ENCODE data around the gene U2AF2.

The U2AF2 gene

DNA sequence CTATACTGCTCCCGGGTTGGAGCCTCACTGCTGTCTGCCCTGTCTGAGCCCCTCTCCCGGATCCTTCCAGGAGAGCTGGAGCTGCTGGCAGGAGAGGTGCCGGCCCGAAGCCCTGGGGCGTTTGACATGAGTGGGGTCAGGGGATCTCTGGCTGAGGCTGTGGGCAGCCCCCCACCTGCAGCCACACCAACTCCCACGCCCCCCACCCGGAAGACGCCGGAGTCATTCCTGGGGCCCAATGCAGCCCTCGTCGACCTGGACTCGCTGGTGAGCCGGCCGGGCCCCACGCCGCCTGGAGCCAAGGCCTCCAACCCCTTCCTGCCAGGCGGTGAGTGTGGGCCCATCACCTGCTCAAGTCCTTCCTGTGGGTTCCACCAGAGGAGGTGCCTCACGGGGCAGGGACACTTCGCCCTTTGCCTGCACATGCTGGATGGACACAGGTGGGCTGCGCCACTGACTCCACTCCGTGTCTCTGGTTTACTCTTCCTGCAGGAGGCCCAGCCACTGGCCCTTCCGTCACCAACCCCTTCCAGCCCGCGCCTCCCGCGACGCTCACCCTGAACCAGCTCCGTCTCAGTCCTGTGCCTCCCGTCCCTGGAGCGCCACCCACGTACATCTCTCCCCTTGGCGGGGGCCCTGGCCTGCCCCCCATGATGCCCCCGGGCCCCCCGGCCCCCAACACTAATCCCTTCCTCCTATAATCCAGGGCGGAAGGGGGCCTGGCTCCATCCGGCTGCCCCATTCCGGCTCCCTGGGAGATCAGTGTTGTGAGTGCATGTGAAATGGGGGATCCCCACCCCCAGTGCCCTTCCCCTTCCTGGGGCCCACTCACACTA is 40.0 kb downstream of the U2AF2 start:
- no peak for TF ChIP-seq CTCF (IDR thresholded peaks at IDR 0.05; ENCODE audit: low read depth, low read length)
- DNase-seq (ENCODE audit: extremely low read depth, low read depth) = no peak

DNA sequence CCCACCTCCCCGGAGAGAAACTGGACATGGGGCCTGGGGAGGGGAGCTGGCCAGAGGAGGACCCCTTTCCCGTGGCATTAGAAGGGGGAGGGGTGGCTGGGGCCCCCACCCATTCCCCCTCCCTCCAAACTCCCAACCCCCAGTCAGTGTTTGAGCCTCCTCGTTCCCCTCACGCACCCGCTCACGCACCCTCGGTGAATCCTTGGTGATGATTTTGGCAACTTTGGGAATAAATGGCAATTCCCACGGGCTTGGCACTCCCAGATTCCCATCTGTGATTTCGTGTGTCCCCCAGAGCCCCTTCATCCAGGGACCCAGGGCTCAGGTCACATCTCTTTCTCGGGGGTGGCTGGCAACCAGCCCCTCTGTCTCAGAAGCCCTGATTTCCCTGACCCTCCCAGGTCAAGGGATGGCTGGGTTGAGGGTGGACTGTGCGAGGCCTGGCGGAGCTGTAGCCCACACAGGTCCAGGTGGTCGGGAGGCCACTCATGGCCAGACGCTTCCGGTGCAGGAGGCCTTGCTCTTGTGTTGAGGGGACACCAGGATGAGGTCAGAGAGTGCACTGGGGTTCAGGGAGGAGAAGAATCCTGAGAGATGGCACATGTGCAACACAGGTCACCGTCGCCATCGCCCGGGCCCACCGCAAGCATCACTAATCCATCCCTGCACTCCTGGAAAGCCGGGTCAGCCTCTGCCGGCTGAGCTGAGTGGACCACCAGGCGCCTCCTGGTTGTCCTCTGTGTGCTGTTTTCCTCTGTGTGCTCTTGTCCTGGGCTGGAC is 40.9 kb downstream of the U2AF2 start:
- DNase-seq (ENCODE audit: extremely low read depth, low read depth) = no peak

DNA sequence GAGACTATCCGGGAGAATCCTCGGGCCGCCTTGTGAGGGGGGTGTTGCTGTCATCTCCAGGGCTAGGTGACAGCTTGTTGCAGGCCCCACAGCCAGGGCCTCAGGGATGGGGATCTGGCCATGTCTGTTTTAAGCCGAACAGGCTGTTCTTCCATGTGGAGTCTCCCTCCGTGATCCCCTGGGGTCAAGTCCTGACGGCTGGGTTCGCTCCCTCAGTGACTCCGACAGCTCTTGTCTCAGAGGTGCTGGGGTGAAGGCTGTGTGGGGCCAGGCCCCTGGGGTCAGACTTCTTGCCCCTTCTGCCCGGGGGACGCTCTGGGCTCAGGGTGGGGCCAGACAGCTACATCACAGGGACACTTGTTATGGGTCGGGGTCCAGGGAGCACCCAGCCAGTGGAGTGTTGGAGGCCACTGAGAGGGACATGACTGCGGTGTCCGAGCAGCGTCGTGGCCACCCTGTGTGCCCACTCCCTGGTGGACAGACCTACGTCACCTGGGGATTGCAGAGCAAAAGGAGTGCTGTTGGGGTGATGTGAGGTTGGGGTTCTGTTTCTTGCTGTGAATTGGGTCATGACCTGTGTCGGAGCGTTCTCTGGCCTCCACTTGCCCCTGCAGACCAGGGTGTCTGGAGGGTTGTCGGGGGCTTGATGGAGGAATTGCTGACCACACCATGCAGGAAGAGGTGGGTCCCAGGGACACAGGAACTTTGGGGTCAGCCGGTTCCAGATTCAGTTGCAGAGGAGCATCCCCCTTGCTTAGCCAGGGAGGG is 41.6 kb downstream of the U2AF2 start:
- DNase-seq (ENCODE audit: extremely low read depth, low read depth) = no peak
- TF ChIP-seq CTCF (IDR thresholded peaks at IDR 0.05; ENCODE audit: low read depth, low read length) = no peak

More for the DNA sequence above, 40.9 kb downstream of the U2AF2 start:
- no peak for TF ChIP-seq CTCF (IDR thresholded peaks at IDR 0.05; ENCODE audit: low read depth, low read length)

DNA sequence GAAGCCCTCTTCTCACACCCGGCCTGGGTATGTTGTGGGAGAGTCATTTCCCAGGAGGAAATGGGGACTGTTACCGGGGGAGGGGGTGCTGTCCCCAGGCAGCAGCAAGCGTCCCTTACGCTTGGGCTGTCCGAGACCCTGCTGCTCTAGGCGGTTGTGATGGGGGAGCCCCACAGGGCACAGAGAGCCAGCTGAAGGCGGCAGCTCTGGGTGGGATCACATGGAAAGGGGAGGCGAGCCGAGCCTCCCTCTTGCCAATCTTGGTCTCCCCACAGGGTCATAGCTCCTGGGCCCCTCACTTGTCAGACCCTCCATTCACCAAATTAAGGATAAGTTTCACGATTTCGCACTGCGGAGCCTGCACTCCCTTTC is 42.2 kb downstream of the U2AF2 start:
- no peak for DNase-seq (ENCODE audit: extremely low read depth, low read depth)
- no peak for TF ChIP-seq CTCF (IDR thresholded peaks at IDR 0.05; ENCODE audit: low read depth, low read length)

GRCh38 chr19:55697698-55698097 is 42.9 kb downstream of the U2AF2 start:
- no peak for DNase-seq (ENCODE audit: extremely low read depth, low read depth)
- no peak for TF ChIP-seq CTCF (IDR thresholded peaks at IDR 0.05; ENCODE audit: low read depth, low read length)

- no peak for TF ChIP-seq CTCF (IDR thresholded peaks at IDR 0.05; ENCODE audit: low read depth, low read length)
- DNase-seq (ENCODE audit: extremely low read depth, low read depth) = no peak
These were observed 43.4 kb downstream of the U2AF2 start for GRCh38 chr19:55698256-55698655.
